GM18861 (cell line): ENCODE measurements around the gene ELF1.
"Not testable (repeated sequence)": the region's sequence is repeated elsewhere in the genome, so short reads cannot be mapped to it uniquely, and the experiment has no call there.

Experiments used
- ATAC-seq: cut with Tn5 transposase; IDR thresholded peaks from one replicate; pipeline ENCODE4 v1.9.1; 2021; ENCODE audit not compliant: unreplicated experiment

The ELF1 gene

DNA sequence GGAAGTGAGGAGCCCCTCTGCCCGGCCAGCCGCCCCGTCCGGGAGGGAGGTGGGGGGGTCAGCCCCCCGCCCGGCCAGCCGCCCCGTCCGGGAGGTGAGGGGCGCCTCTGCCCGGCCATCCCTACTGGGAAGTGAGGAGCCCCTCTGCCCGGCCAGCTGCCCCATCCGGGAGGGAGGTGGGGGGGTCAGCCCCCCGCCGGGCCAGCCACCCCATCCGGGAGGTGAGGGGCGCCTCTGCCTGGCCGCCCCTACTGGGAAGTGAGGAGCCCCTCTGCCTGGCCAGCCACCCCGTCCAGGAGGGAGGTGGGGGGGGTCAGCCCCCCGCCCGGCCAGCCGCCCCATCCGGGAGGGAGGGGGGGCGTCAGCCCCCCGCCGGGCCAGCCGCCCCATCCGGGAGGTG, 118.5 kb downstream of the ELF1 start:
- not testable (repeated sequence) for ATAC-seq

DNA sequence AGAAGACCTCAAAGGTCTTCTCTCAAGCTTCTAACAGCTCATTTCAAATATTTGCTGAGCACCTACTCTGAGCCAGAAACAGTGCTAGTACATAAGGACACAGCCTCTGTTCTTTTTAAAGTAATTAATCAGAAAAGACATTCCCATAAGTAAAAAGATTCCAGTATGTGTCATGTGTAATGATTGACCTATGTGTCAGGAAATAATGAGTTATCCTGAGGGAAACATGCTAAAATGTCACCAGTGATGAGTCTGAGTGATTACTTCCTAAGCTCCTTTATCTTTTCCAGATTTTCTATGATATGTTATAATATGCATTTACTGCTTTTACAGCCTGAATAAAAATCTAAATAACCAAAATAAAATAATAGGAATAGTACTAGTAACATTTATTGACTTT, 122.1 kb downstream of the ELF1 start:
- no peak for ATAC-seq

DNA sequence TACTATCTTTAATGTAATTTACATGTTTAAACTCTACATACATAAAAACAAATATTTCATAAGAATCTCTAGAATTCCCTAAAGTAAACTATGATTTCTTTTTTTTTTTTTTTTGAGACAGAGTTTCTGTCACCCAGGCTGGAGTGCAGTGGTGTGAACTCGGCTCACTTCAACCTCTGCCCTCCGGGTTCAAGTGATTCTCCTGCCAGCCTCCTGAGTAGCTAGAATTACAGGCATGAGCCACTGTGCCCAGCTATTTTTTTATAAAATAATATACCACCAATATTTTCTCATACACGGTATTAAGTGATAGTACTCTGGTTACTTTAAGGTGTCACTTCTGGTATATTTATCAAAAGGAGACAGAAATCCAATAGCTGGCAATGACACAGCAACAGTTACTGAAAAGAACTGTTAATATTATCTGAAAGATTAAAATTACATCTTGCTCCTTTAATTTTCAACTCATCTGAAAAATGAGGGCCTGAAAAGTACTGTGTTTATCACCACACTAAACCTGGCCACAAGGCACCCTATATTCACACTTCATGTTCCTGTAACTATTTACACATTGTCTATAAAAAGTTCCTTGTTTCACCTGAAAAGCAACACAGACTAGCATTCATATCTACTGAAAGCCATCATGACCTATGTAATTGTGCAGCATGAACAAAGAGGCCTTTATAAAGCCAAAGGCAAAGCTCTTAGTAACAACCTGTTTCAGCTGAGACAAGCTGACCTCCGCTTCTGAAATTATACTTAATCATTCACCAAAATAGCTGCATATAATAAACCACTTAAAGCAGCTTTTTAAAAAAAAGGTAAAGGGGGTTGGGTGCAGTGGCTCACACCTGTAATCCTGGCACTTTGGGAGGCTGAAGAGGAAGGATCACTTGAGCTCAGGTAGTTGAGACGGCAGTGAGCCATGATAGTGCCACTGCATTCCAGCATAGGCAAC, 123.6 kb downstream of the ELF1 start:
- peak; percentile 39 for ATAC-seq

- ATAC-seq = not testable (repeated sequence)
These were observed 125.5 kb downstream of the ELF1 start for GRCh38 chr13:40893573-40893972.

DNA sequence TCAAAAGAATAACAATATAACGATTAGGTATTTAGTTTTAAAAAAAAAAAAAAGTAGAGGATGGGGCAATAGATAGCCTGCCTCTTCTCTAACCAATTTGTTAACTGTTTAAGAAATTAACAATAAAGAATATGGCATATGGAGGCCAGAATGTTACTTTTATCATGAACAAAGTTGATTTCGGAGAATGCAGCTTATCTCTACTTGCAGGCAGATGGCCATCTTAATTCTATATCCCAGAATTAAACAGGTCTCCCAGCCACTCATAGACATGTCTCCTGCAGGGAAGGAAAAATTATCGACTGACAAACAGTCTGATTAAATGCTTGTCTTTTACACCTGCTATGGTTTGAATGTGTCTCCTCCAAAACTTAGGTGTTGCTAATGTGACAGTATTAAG, 133.1 kb downstream of the ELF1 start:
- ATAC-seq = no peak

DNA sequence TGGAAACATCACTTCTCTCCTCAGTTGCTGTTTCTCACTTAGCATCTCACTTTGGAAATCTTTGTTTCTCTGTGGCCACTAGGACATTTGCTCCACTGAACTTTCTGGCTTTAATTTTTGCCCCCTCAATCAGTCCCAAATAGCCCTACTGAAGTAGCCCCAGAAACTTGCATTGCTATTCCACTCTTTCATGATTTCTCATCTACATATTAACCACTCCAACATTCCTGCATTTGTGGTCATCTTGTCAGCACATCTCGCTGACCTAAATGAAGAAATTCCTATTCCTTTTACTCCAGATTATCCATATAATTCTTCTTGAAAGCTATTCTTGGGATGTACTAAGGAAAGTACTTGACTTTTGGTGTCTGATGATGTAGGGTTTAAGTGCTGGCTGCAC, 134.9 kb downstream of the ELF1 start:
- ATAC-seq = not testable (repeated sequence)
